Kidney glomerular epithelial cell (primary cell): ENCODE measurements around the gene ASPM.

Experiments used
- DNase-seq: peaks from one replicate; lab custom pipeline; 2025; lab: John Stamatoyannopoulos, UW

Gene ASPM, protein sequence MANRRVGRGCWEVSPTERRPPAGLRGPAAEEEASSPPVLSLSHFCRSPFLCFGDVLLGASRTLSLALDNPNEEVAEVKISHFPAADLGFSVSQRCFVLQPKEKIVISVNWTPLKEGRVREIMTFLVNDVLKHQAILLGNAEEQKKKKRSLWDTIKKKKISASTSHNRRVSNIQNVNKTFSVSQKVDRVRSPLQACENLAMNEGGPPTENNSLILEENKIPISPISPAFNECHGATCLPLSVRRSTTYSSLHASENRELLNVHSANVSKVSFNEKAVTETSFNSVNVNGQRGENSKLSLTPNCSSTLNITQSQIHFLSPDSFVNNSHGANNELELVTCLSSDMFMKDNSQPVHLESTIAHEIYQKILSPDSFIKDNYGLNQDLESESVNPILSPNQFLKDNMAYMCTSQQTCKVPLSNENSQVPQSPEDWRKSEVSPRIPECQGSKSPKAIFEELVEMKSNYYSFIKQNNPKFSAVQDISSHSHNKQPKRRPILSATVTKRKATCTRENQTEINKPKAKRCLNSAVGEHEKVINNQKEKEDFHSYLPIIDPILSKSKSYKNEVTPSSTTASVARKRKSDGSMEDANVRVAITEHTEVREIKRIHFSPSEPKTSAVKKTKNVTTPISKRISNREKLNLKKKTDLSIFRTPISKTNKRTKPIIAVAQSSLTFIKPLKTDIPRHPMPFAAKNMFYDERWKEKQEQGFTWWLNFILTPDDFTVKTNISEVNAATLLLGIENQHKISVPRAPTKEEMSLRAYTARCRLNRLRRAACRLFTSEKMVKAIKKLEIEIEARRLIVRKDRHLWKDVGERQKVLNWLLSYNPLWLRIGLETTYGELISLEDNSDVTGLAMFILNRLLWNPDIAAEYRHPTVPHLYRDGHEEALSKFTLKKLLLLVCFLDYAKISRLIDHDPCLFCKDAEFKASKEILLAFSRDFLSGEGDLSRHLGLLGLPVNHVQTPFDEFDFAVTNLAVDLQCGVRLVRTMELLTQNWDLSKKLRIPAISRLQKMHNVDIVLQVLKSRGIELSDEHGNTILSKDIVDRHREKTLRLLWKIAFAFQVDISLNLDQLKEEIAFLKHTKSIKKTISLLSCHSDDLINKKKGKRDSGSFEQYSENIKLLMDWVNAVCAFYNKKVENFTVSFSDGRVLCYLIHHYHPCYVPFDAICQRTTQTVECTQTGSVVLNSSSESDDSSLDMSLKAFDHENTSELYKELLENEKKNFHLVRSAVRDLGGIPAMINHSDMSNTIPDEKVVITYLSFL (N-terminal part only)

DNA sequence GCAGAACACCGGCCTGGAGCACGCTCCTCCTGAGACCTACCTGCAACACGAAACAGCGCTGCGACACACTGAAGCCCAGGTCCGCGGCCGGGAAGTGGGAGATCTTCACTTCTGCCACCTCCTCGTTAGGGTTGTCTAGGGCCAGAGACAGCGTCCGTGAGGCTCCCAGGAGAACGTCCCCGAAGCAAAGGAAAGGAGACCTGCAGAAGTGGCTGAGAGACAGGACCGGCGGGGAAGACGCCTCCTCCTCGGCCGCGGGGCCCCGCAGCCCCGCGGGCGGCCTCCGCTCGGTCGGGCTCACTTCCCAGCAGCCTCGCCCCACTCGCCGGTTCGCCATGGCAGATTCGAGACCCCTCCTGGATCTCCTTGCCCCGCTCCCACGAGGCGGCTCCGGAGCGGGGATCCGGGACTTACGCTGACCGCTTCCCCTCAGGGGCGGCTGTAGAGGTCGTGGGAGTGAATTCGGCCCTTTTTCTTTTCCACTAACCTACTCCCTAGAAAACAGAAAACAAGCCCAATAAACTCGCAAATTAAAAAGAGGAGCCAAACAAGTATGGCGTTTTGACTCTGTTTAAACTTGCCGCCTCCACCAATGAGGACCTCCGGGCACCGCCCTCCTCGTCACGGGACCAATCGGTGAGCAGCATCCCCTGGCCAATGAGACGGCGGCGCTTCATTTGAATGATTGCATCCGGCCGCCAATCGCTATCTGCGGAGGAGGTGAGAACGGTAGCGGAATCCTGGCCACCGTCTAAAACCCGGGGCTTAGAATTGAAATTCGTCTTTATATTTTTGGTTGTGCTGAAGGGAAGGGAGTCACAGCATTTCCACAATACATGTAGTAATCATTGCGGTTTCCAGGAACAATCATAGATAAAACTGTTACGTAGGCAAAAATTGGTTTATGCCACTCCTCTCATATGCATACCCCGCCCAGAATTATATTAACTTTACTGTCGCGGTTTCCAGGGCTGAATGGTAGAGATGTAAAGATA lies at the start of gene ASPM:
ASPM (minus strand) TSS at position 569 of the 995 bp plus-strand sequence; CDS start at position 337, 232 bp downstream.
- peak; percentile 96 for DNase-seq

DNA sequence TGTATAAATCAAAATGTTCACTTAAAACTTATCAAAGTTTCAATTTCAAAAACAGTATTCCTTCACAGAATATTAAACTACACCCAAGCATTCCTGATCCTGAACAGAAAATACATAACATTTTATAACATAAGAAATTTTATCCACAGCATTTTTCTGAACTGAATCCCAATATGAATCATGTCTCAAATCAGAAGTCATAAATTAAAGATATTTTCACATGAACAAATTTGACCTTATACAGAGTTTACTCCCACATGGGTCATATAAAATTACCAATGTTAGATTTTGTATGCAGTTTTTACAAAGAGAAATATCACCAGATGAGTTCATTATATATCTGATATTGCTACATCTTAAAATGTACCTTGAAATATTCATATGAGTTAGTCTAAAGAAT lies 48.6 kb upstream of the ASPM start:
- DNase-seq: no peak

DNA sequence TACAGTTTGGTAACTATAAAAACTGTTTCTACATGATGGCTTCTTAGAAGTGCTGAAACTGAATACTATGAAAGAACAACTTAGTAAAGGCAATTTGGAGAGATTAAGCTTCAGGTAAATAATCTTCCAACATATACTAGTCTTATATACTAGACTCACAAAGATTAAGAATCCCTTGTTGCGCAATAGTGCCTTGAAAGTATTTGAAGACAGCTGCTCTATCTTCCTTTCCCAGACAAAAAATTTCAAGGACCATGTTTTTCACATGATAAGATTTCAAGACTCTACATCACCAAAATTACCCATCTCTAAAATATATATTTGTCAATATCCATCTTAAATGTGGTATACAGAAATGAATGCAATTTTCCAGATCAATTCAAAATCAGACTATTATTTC lies 37.7 kb upstream of the ASPM start:
- DNase-seq: no peak

- no peak for DNase-seq
These were observed 36.8 kb upstream of the ASPM start for GRCh38 chr1:197183195-197183748.

DNA sequence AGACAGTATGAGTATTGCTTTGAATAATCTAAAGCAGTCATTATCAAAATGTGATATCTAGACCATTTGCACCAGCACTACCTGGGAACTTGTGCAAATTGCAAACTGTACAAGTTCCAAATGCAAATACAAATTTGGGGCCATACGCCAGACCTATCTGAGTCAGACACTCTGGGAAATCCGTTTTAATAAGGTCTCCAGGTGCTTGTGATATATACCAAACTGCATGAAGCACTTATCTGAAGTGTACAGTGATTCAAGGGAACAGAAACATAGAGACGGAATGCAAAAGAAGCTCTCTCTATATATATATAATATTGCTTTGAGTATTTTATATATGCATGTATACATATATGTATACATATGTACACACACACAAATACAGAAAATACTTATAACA lies 36.2 kb upstream of the ASPM start:
- no peak for DNase-seq

GRCh38 chr1:197181982-197182381 lies 35.5 kb upstream of the ASPM start:
- no peak for DNase-seq

DNA sequence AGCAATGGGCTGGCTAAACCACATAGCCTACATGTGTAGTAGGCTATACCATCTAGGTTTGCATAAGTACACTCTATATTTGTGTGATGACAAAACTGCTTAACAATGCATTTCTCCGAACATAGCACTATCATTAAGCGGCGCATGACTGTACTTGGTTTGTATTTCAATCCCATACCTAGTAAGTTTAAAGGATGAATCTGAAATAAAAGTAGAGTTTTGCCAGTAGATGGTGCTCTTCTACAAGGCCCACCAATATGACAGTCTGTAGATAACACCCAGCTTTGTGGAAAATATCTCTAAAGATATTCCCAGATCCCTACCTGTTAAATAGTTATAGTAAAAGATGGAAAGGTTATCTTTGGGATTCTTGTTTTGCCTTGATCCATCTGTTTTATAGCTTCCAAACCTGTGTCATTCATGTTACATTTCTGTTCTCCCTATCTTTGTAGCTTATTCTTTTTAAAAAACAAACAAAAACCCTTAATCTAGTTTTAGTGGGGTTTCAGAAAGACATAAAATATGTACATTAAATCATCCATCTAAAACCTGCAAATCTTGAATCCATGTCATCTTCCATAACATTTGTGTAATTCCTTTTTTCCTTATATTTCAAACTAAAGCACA lies 33.9 kb upstream of the ASPM start:
- DNase-seq: peak; percentile 65

- DNase-seq: peak; percentile 50
These were observed 32.5 kb upstream of the ASPM start for GRCh38 chr1:197178998-197179397.

GRCh38 chr1:197174818-197175217 lies 28.3 kb upstream of the ASPM start:
- DNase-seq: no peak

DNA sequence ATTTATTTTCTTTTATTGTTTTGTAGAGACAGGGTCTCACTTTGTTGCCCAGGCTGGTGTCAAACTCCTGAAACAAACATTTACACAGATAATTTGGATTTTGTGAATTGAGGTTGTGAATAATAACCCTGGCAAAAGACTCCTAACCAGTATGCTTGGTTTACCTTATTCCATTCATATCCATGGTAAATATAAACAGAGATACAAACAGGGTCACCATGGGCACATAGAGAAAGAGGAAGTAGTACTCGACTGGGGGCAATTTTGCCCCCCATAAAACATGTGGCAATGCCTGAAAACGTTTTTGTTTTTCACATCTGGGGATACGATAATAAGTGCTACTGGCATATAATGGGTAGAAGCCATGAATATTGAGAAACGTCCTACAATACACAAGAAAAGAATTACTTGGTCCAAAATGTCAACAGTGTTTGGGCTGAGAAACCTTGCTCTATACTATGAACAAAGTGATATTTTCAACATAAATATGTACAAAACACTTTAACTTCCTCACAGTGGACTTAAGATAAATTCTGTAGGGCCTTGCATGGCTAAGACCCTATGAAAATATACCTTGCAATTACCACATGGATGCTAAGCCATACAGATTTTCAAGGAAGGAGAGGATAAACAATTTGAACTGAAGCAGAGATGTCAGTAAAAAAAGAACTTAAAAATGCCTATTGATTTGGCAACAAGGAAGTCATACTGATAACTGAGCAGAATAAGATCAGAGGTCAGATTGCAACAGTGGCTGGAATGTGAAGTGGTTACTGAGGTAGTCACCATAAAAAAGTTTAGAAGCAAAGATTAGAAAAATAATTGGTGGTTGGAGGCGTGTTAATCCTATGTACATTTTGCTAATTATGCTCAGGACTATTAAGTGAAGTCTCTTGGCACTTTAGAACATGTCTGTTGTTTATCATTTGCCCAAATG lies 27.4 kb upstream of the ASPM start:
- DNase-seq: no peak

DNA sequence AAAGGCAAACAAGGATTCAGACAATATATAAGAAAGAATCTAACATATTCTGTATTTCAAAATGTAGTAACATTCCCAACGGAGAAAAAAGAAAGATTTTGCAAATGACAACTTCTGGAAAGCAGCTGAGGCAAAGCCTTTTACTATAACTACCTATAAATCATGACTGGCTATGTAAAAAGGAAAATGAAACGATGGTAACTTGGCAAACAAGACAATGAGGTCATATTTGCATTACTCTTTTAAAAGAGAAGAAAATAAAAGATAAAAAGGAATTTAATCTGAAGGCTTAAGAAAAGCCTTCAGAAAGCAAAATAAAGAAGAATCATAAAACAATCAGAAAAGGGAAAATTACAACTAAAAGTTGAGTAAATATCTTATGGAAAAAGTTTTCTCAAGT lies 25.1 kb upstream of the ASPM start:
- DNase-seq: no peak

DNA sequence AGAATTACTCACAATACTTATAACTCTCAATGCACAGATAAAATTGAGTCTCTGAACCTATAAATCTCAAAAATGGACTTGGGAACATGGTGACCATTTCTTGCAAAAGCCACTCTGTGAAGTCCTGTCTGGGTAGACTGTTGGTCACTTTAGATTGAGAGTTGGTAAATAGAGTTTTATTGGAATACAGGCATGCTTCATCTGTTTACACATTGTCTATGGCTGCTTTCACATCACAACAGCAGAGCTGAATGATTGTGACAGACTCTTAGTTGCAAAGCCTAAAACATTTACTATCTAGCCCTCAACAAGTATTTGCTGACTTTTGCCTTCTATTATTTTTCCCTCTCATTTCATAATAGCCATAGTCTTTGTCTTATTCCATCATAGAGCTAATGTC lies 24.1 kb upstream of the ASPM start:
- no peak for DNase-seq

GRCh38 chr1:197159461-197159860 lies 13.0 kb upstream of the ASPM start:
- DNase-seq: no peak

GRCh38 chr1:197156692-197157091 lies 10.2 kb upstream of the ASPM start:
- DNase-seq: no peak

DNA sequence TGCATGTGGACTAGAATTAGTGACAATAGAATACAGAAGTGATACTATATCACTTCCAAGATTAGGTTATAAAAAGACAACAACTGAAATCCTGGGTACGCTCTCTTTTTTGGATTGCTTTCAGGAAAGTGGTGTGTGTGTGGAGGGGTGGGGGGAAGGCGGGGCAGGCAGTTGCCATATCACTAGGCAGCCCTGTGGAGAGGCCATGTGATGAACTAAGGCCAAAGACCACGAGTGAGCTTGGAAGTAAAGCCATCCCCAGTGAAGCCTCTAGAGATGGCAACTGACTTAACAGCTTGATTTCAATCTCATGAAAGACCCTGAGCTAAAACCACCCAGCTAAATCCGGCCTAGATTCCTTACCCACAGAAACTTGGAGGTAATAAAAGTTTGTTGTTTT lies 6.2 kb upstream of the ASPM start:
- DNase-seq: no peak

- no peak for DNase-seq
These were observed 4.7 kb upstream of the ASPM start for GRCh38 chr1:197151185-197151584.

DNA sequence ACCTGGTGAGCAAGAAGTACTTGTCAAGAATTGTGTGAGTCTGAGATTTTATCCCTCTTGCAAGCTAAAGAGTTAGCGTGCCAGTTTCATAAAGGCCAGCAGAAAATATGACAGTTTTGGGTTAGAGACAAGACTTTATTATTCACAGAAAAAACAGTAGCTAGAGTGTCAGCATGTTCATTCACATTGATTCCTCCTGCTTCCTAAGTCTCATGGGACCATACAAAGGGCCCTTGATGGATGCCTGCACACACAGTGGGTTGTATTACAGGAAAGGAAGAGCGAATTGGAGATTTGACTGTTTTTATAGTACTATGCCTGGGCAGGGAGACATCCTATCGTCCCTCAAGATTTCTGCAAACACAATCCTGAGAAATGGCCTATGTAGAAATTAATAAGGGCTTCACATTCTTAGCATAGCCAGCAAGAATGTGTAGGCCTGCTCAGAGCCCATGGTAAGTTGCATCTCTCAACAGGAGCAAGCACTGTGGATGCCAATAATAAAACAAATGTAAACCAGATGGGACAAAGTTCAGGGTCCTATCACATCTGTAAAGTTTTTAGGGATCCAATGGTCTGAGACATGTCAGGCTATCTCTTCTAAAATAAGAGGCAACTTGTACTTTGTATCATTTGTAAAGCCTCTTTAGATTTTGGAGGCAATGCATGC lies 4.0 kb upstream of the ASPM start:
- DNase-seq: no peak

DNA sequence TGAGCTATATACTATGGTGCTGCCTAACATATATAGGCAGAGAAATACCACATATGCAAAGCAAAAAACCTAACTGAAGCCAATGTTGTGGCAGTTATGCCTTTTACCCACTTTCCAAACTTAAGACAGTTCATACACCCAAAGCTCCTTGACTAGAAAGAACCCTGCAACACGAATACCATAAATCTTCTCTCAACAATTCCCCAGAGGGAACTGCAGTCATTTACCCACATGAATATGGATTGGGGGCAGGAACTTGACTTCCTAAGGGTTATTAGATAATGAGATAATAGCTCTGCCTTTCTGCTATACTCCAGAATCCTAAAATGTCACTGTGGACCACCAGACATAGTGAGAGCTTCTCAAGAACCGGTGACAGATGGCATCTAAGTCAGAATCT lies 2.9 kb upstream of the ASPM start:
- DNase-seq: no peak
